Adipose tissue (tissue), 3 donors: Measurements from ENCODE around the gene NUP188. TPM values are rescaled to one million over a fixed set of nuclear protein-coding genes. Genes with fewer than 3 reads are reported as not detected.
"Not testable (repeated sequence)": the region's sequence is repeated elsewhere in the genome, so short reads cannot be mapped to it uniquely, and the experiment has no call there.

Source experiments
- H3K27ac ChIP-seq: one replicate; pipeline ENCODE4 v1.5.1; 2013; ENCODE audit warnings: low read depth, low read length
- WGBS, 3 donors: extraction: QIAGEN DNeasy Blood & Tissue Kit; methylation state at CpG; one replicate each; pipeline ENCODE4 v1.1.7; 2013; 5-methylcytosine and 5-hydroxymethylcytosine counted together
- polyA plus RNA-seq, 3 donors: library from polyadenylated mRNA; stranded (reverse); fragments of 200-250 nt; gene quantifications; one replicate each; pipeline ENCODE4 v1.2.3, GENCODE V29; 2013
- donor health status: healthy with polysubstance abuse.
- donor health status: Bipolar disorder and iron deficiency.
- donor health status: healthy.

The NUP188 gene
- polyA plus RNA-seq, 3 donors: 7.8 to 20.9 (median 12.4) TPM

- H3K27ac ChIP-seq: no peak overlapping the region
- WGBS, 3 donors: 84 to 93% (median 88%) methylated on average over 5 of the region's 5 CpGs
Observed at GRCh38 chr9:128995791-128996190, 48.3 kb downstream of the NUP188 start.

DNA sequence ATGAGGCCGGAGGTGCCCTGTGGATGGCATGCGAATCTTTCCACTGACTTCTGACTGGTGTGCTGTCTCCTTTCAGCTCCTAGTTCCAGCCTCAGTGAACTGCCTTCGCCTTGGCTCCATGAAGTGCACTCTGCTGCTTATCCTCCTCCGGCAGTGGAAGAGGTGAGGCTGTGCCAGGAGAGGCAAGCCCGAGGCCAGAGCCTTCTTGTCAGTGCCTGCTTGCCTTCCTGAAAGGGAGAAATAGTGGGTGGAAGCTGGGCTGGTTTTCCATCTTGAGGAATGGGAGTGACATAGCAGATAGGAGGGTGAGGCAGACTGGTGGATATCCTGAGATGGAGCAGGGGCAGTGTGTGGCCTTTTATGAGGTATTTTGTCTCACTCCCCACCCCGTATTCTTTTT lies 51.0 kb downstream of the NUP188 start:
- 86 to 94% (median 93%) methylated on average over 6 of the region's 6 CpGs for WGBS, 3 donors
- H3K27ac ChIP-seq: no peak overlapping the region

- H3K27ac ChIP-seq: no peak overlapping the region
- 77 to 93% (median 83%) methylated on average over 13 of the region's 13 CpGs for WGBS, 3 donors
Observed at GRCh38 chr9:128999581-129000206, 52.2 kb downstream of the NUP188 start.

GRCh38 chr9:129001504-129002325 lies 54.2 kb downstream of the NUP188 start:
- no peak overlapping the region for H3K27ac ChIP-seq

DNA sequence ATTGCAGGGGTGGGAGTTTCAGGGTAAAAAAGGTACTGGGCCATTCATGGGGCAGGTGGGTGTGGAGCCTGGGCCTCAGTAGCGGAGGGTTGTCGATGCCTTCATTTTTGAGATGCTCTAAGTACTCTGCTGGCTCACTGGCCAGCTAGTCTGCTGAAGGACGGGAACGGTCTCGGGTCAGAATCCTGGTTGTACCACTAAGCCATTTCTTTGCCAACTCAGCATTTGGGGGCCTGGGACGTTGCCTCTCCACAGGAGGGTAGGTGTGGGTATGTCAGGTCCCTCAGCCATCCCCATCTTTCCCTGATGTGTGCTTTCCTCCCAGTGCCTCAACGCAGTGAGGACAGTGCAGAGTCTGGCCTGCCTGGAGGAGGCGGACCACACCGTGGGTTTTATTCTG lies 55.5 kb downstream of the NUP188 start:
- no peak overlapping the region for H3K27ac ChIP-seq
- 94 to 98% (median 95%) methylated on average over 9 of the region's 9 CpGs for WGBS, 3 donors

More at GRCh38 chr9:129001504-129002325, 54.2 kb downstream of the NUP188 start:
- WGBS, 3 donors: 90 to 96% (median 96%) methylated on average over 10 of the region's 10 CpGs

GRCh38 chr9:129004173-129004572 lies 56.7 kb downstream of the NUP188 start:
- 69 to 97% (median 95%) methylated on average over 6 of the region's 6 CpGs for WGBS, 3 donors
- H3K27ac ChIP-seq: not testable (repeated sequence)

- 75 to 86% (median 84%) methylated on average over 10 of the region's 10 CpGs for WGBS, 3 donors
- no peak overlapping the region for H3K27ac ChIP-seq
Observed at GRCh38 chr9:129005336-129005997, 58.0 kb downstream of the NUP188 start.

- no peak overlapping the region for H3K27ac ChIP-seq
- WGBS, 3 donors: 54 to 60% (median 55%) methylated on average over 21 of the region's 21 CpGs
Observed at GRCh38 chr9:129006328-129007034, 59.0 kb downstream of the NUP188 start.

DNA sequence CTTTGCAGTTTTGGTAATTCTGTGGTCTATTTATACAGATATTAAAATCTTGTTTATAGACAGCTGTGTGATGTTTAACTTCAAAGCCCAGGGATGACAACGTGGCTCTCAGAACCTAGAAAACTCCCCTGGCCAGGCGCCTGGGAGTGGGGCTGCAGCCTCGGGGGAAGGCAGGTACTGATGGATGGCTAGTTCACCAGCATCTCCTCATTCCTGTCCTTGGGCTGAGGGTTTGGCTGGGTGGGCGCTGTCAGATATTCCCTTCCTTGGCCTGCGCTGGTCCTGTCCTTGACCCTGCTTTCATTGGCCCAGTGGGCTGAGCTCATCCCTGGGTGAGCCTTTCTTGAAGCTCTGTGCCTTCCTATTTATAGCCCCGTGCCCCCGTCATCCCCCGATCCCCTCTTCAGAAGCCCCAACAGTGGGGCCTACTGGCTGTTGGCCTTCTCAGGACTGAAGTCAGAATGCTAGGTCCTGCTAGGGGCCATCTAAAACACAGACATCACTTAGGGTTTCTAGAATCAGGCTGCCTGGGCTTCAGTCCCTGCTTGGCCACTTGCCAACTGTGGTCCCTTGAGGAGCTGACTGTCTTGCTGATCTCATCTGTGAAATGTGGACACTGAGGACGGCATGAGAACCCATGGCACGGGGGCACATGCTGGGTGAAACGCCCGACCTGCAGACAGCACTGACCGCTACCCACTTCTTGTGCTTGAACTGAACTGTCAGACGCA lies 59.7 kb downstream of the NUP188 start:
- WGBS, 3 donors: 69 to 80% (median 75%) methylated on average over 14 of the region's 14 CpGs
- no peak overlapping the region for H3K27ac ChIP-seq

DNA sequence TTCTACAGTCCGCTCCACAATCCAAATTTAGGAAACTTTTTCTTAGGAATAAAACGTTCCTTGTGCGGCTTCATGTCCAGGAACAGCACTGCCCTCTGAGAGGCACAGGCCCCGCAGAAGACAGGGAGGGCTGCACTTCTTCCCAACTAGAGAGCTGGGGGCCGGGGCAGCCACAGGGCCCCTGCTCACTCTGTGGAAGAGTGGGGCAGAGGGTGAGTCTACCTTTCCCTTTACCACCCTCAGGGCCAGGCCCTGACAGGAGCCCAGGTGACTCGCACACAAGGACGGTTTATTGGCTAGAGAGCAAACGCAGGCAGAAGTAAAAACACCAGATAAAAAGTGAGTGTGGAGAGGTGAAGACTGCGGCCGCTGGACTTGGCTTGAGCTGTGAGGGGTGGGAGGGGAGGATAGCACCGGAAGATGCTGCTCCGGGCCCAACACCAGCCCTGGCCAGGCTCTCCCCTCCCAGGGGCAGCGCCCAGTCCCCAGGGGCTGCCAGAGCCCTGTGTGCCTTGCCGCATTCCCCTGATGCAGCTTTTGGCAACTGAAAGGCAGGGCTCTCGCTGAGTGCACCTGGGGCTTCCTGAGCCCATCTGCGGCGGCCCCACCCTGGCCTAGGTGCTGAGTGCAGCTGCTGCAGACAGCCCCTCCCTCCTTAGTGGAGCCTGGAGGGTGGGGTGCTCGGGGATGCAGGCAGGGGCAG lies 60.4 kb downstream of the NUP188 start:
- no peak overlapping the region for H3K27ac ChIP-seq
- 79 to 88% (median 85%) methylated on average over 17 to 18 of the region's 18 CpGs for WGBS, 3 donors

DNA sequence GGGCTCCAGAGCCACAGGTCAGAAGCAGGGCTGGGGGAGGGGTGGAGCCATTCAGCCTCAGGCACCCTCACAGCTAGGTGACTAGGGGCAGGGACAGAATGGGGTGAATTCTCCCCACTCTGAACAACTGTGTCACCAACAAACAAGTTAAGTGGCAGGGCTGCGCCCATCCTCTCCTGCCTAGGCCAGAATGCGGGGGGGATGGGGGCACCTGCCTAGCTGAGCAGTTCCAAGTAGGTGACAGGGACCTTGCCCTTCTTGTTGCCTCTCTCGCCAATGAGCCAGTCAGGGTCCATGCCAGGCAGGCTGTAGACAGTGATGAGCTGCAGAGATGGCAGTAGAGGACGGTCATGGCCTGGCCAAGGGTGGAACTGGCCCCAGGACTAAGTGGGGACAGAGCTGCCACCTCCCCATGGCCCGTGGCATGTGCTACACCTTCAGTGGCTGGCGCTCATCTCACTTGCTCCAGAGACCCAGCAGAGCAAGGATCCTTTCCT lies 61.0 kb downstream of the NUP188 start:
- WGBS, 3 donors: 92 to 95% (median 93%) methylated on average over 5 to 6 of the region's 6 CpGs

DNA sequence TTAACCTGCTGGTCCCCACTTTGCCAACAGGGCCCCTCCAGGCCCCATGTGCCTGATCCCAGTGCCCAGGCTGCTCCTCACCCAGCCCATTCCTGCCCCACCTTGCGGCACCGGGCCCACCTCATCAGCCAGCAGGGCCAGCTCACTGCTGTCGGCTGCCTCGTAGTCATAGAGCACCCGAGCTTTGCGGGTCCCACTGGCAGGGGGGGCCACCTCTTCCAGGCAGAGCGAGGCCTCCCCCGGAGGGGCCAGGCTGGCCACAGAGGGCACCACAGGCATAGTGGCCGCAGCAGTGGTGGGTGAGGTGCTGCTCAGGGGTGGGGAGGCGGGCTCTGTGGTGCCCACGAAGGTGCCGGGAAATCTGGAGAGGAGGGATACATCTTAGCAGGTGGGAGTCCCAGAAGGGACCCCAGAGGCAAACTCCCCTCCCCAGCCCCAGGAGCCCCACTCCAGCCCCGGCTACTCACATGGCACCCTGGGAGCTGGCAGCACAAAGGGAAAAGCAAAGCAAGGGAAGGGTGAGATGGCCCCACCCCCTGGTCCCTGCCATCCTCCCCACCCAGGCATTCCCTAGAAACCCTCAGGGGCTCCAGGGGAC lies 61.6 kb downstream of the NUP188 start:
- H3K27ac ChIP-seq: no peak overlapping the region
- 83 to 89% (median 85%) methylated on average over 11 to 13 of the region's 13 CpGs for WGBS, 3 donors

More for the DNA sequence above, 61.0 kb downstream of the NUP188 start:
- no peak overlapping the region for H3K27ac ChIP-seq

GRCh38 chr9:129009584-129010141 lies 62.2 kb downstream of the NUP188 start:
- H3K27ac ChIP-seq: no peak overlapping the region
- 91 to 95% (median 94%) methylated on average over 17 of the region's 17 CpGs for WGBS, 3 donors

DNA sequence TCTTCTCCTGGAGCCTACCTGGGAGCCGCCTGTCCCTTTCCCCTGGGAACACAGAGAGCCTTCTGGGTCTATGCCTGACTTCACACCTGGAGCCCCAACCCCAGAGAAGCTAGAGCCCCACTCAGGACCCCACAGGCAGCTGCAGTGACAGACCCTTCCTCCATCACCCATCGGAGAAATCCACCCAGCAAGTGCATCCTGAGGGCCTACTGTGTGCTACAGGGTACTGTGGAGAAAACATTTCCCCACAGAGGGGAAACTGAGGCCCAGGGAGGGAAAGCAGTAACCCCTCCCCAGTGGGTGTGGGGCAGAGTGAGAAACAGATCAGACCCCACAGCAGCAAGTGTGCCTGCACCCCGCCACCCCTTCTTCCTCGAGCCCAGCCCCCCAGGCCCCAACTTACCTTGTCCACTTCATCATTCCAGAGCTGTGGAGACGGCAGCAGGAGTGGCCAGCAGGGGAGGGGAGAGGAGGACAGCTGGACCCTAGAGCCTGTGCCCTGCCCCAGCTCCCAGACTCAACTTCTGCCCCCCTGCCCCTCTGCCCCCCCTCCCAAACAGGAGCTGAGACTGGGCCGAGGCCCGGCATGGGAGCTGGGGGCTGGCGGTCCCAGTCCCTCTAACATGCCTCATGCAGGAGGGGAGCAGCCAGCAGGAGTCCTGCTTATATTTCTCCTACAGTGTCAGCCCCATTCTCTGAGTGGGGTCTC lies 62.9 kb downstream of the NUP188 start:
- WGBS, 3 donors: 89 to 96% (median 96%) methylated on average over 8 of the region's 8 CpGs
- no peak overlapping the region for H3K27ac ChIP-seq

- WGBS, 3 donors: 95 to 97% (median 95%) methylated on average over 19 of the region's 19 CpGs
- H3K27ac ChIP-seq: no peak overlapping the region
Observed at GRCh38 chr9:129011170-129011569, 63.7 kb downstream of the NUP188 start.

DNA sequence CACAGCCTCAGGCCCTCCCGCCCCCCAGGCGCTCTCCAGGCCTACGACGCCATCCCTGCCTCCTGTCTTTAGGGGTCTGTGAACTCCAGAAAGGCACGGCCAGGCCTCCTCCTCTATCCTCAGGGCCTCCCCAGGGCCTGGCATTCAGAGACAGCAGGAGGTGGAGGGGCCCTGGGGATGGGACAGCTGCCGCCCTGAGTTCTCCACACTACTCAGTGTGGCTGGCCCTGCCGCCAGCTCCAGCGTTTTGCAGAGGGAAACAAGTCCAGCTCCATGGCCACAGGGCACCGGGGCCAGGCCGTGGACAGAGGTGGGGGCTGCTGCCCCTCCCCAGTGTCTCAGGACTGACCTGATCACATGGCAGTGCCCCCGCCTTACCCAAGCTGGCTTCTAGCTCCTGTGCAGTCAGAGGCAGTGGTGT lies 64.3 kb downstream of the NUP188 start:
- 88 to 94% (median 89%) methylated on average over 10 to 11 of the region's 11 CpGs for WGBS, 3 donors
- H3K27ac ChIP-seq: no peak overlapping the region
